ENCODE results near the gene PTK6. TPM values are rescaled to one million over a fixed set of nuclear protein-coding genes. Genes with fewer than 3 reads are reported as not detected.

The PTK6 gene
- total and polyA plus RNA-seq, 8 donors, result 0.61 to 4.5 (median 1.2) TPM

DNA sequence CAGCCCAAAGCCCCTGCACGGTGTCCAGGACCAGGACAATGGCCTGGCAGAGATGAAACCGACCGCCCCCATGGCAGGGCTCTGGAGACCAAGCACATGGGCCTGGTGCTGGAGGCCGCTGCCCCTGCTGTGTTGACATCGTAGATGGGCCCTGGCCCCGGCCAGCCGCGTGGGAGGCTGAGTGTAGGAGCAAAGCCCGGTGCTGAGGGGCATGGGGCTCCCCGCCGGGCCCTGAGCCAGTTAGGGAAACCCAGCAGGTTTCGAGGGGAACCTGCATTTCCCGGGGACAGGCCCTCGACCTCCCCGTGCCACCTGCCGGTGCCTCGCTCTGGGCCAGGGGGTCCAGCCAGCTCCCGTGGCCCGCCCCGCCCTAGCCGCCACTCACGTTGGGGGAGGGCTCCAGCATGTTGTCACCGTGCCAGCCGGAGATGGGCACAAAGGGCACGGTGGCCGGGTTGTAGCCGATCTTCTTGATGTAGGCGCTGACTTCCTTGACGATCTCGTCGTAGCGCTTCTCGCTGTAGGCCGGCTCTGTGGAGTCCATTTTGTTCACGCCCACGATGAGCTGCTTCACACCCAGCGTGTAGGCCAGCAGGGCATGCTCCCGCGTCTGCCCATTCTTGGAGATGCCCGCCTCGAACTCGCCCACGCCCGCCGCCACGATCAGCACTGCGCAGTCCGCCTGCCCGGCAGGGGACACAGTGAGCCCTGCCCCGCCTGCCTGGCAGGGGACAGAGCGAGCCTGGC is 42.6 kb downstream of the PTK6 start:
- no peaks in the 10 kb centered on the region for H3K36me3 ChIP-seq
- no peak for FAIRE-seq
- 72 to 82% methylated on average over 51 of the region's 51 CpGs for WGBS, 2 donors
- H3K4me1 ChIP-seq, result peaks cover 0 to 3% (median 0%) of the 10 kb centered on the region in 3 donors
- no peaks in the 10 kb centered on the region for H3K27me3 ChIP-seq
- intact Hi-C loops (cut with DNase I), result no loop called here
- ATAC-seq, result no peak
- H3K4me3 ChIP-seq, result no peak overlapping the region
- no peak overlapping the region for H3K27ac ChIP-seq
- DNase-seq, result peak in 2 of 6 donors; percentile 40 to 58
- no peaks in the 10 kb centered on the region for H3K9me3 ChIP-seq
- TF ChIP-seq, protein P1, sequence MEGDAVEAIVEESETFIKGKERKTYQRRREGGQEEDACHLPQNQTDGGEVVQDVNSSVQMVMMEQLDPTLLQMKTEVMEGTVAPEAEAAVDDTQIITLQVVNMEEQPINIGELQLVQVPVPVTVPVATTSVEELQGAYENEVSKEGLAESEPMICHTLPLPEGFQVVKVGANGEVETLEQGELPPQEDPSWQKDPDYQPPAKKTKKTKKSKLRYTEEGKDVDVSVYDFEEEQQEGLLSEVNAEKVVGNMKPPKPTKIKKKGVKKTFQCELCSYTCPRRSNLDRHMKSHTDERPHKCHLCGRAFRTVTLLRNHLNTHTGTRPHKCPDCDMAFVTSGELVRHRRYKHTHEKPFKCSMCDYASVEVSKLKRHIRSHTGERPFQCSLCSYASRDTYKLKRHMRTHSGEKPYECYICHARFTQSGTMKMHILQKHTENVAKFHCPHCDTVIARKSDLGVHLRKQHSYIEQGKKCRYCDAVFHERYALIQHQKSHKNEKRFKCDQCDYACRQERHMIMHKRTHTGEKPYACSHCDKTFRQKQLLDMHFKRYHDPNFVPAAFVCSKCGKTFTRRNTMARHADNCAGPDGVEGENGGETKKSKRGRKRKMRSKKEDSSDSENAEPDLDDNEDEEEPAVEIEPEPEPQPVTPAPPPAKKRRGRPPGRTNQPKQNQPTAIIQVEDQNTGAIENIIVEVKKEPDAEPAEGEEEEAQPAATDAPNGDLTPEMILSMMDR (IDR thresholded peaks at IDR 0.05), result no peak

GRCh38 chr20:63494084-63494419 is 43.1 kb downstream of the PTK6 start:
- TF ChIP-seq, protein P1 (IDR thresholded peaks at IDR 0.05), result no peak
- no peak for FAIRE-seq
- intact Hi-C loops (cut with DNase I), result no loop called here
- Histone ChIP-seq H3K4me1 (peaks cover 0 to 3% (median 0%) of the 10 kb centered on the region in 3 donors), H3K27me3 (no peaks in the 10 kb centered on the region), H3K27ac (no peak overlapping the region), H3K9me3 (no peaks in the 10 kb centered on the region), H3K36me3 (no peaks in the 10 kb centered on the region), H3K4me3 (no peak overlapping the region)
- no peak for ATAC-seq
- peak in 2 of 6 donors; percentile 11 to 44 for DNase-seq
- WGBS, 2 donors, result 62 to 77% methylated on average over 7 of the region's 7 CpGs

DNA sequence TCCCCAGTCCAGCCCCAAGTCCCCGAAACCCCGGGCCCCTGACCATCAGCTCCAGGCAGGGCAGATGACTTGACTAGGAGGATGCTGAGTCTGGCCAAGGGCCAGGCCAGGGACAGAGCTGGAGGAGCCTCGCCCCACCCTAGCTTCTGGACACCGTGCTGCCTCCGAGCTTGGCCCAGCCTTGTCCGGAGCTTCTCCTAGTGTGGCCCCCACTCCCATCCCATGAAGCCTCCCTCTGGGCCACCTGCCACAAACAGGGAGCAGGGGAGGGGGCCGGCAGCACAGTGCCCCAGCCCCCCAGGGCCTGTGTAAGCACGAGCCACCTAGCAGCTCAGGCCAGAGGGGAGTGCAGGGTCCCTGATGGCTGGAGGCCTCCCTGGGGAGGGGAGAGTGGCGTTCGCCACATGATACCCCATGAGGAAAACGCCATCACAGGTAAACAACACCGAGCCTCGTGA is 43.6 kb downstream of the PTK6 start:
- no peak for FAIRE-seq
- Histone ChIP-seq H3K27ac (no peak overlapping the region), H3K9me3 (no peaks in the 10 kb centered on the region), H3K36me3 (no peaks in the 10 kb centered on the region), H3K4me3 (no peak overlapping the region), H3K27me3 (no peaks in the 10 kb centered on the region), H3K4me1 (peaks cover 0 to 3% (median 0%) of the 10 kb centered on the region in 3 donors)
- intact Hi-C loops (cut with DNase I), result no loop called here
- WGBS, 2 donors, result 50 to 62% methylated on average over 13 of the region's 13 CpGs
- DNase-seq, result peak in 3 of 6 donors; percentile 28 to 74 (median 51)
- ATAC-seq, result no peak
- TF ChIP-seq, protein P1 (IDR thresholded peaks at IDR 0.05), result no peak

- WGBS, 2 donors, result 79 to 88% methylated on average over 14 of the region's 14 CpGs
- no peak overlapping the region for H3K27ac ChIP-seq
- no peaks in the 10 kb centered on the region for H3K9me3 ChIP-seq
- H3K27me3 ChIP-seq, result no peaks in the 10 kb centered on the region
- TF ChIP-seq, protein P1 (IDR thresholded peaks at IDR 0.05), result no peak
- no peak for FAIRE-seq
- H3K4me1 ChIP-seq, result peaks cover 0 to 3% (median 0%) of the 10 kb centered on the region in 3 donors
- no peak overlapping the region for H3K4me3 ChIP-seq
- no peaks in the 10 kb centered on the region for H3K36me3 ChIP-seq
- no peak for ATAC-seq
- intact Hi-C loops (cut with DNase I), result no loop called here
- peak in 1 of 6 donors; percentile 22 for DNase-seq
Observed at GRCh38 chr20:63492982-63493381, 44.2 kb downstream of the PTK6 start.

GRCh38 chr20:63492518-63492917 is 44.7 kb downstream of the PTK6 start:
- TF ChIP-seq, protein P1 (IDR thresholded peaks at IDR 0.05), result no peak
- FAIRE-seq (no peak), DNase-seq (no peak), ATAC-seq (no peak)
- intact Hi-C loops (cut with DNase I), result no loop called here
- Histone ChIP-seq H3K27ac (no peak overlapping the region), H3K27me3 (no peaks in the 10 kb centered on the region), H3K9me3 (no peaks in the 10 kb centered on the region), H3K4me3 (no peak overlapping the region), H3K4me1 (peaks cover 0 to 3% (median 0%) of the 10 kb centered on the region in 3 donors), H3K36me3 (no peaks in the 10 kb centered on the region)
- WGBS, 2 donors, result 70 to 90% methylated on average over 2 of the region's 2 CpGs
